SK-N-MC (cell line): Measurements from ENCODE around the gene OLFML1.

ENCODE experiments used
- EZH2 ChIP-seq: fragments of 200-600 bp; sonication (generic); IDR thresholded peaks from one replicate; pipeline ENCODE4 v1.6.1; 2017; ENCODE audit warnings: antibody characterized with exemption
- FOXP2 ChIP-seq: optimal IDR thresholded peaks from 2 replicates; pipeline ENCODE3; 2011; ENCODE audit warnings: mild to moderate bottlenecking, moderate library complexity; ENCODE audit not compliant: insufficient read depth; ENCODE audit errors: extremely low read length, control extremely low read depth
- POLR2AphosphoS5 ChIP-seq: IDR thresholded peaks from 2 replicates; pipeline ENCODE4 v1.6.1; 2012; ENCODE audit warnings: mild to moderate bottlenecking, low read depth, low read length, borderline replicate concordance

DNA sequence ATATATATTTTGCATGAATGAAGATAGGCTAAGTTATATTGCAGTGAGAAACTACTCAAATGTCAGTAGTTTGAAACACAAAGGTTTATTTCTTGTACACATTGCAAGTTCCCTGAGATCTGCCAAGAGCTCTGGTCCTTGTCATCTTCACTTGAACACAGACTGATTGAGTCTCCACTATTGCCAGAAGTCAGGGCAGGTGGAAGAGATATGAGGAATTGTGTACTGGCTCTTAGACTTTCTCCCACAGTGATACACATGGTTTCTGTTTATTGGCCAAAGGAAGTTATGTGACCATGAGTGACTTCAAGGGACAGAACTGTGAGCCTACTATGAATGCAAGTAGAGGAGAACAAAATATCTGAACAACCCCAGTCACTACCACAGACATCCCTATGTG is 72.7 kb downstream of the OLFML1 start:
- TF ChIP-seq POLR2AphosphoS5 (no peak), EZH2 (no peak), FOXP2 (no peak)
